GM12872 (cell line): ENCODE data around the gene SEMA6B.

Experiments
- CTCF ChIP-seq: IDR thresholded peaks from 3 replicates; pipeline ENCODE4 v1.5.1; 2011; ENCODE audit warnings: low read depth, mild to moderate bottlenecking, low read length, moderate library complexity; ENCODE audit not compliant: insufficient read depth

SEMA6B gene

GRCh38 chr19:4586691-4587090 is 27.2 kb upstream of the SEMA6B start:
- TF ChIP-seq CTCF: no peak

DNA sequence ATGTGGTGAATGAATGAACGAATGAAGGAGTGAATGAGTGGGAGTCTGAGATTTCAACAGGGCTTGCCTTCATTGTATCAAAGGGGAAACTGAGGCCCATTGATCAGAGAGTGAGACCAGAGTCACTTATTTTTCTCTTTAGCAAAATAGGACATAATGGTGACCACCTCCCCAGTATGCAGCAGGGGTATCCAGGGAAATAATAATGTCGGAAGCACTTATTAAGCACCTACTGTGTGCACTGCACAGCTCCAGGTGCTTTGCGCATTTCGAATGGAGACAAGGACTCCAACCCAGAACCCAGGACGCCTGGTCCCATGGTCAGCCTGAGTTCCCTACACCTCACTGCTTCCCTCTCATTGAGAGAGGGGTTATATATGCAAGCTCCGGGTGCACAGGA is 26.8 kb upstream of the SEMA6B start:
- TF ChIP-seq CTCF: no peak

GRCh38 chr19:4585556-4585955 is 26.1 kb upstream of the SEMA6B start:
- TF ChIP-seq CTCF: no peak

- TF ChIP-seq CTCF: no peak
These were observed 25.4 kb upstream of the SEMA6B start for GRCh38 chr19:4584670-4585460.

DNA sequence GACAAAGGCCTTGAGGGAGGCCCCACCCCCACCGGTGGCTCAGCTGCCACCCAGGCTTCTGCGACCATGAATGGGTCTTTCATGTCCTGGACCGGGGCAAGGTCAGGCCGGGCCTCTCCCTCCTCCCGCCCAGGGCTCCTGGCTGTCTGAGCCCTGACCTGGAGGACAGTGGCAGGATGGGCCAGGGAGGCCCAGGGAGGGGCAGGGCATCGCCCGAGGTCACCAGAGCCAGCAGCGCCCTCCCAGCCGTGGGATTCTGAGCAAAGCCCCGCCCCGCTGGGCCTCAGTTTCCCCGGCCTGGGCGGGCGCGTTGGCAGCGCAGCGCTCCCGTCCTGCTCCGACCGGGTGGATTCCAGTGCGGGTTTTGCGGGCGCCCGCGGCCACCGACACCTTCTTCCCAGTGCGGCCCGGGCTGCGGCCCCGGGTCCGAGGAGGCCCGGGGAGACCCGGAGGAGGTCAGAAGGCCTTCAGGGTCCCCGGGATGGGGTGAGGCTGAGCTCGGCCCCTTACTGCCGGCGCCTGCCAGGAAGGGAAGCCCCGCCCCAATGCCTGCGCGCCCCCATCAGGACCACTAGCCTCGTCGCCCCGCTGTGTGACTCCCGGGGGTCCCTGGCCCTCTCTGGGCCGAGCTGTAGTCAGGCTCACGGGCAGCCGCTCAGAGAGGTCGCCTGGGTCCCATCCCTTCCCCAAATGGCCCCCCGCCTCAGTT is 24.6 kb upstream of the SEMA6B start:
- no peak for TF ChIP-seq CTCF

DNA sequence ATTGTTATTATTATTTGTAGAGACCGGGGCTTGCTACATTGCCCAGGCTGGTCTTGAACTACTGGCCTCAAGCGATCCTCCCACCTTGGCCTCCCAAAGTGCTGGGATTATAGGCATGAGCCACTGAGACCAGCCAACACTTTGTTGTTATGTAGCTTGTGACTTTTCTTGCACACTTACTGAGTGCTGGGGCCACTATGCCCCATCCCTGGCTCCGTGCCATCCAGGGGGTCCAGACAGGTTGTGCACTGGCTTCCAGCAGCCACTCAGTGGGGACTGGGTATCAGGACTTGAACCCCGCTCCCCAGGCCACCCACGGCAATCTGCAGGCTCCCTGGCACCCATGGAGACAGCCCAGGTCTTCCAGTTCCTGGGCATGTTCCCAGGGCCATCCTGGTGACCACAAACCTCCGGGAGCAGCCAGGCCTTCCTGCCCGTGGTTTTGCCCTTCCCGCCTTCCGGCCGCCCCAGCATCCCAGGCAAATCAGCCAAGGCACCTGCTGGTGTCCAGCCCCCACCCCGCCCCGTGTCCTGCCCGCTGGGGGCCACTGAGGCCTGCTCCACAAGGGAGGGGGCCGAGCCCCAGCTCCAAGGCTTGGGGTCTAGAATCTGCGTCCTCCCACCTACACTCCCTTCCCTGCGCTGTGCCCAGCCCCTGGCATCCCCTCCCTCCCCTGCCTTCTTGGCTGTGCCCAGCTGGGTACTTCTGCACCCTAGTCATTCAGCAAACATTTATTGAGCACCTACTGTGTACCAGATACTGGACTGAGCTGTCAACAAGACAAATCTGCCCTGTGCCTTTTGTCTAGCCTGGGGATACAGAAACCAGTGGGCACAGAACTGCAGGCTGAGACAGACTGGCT is 23.7 kb upstream of the SEMA6B start:
- no peak for TF ChIP-seq CTCF
